Esophagus muscularis mucosa (tissue), 4 donors: ENCODE results near the gene HOXD10.

Experiments used
- EP300 ChIP-seq: sonication (generic); formaldehyde crosslinking; IDR thresholded peaks from one replicate; pipeline ENCODE4 v1.6.1; 2017; ENCODE audit warnings: antibody characterized with exemption
- POLR2A ChIP-seq: fragments of 450-650 bp; IDR thresholded peaks from one replicate; pipeline ENCODE4 v1.6.1; 2017; ENCODE audit warnings: antibody characterized with exemption, moderate library complexity, mild to moderate bottlenecking, low read depth
- POLR2AphosphoS5 ChIP-seq, 2 donors: sonication (generic); formaldehyde crosslinking; IDR thresholded peaks; one replicate each; pipeline ENCODE4 v1.6.1; 2017; ENCODE audit warnings: antibody characterized with exemption in 2 of 2
- TF ChIP-seq, protein P1 (sequence below), 3 experiments: fragments of 200-600 bp in 2 of 3; fragments of 450-650 bp in 1 of 3; sonication (generic) in 2 of 3; IDR thresholded peaks; one replicate each; pipeline ENCODE4 v1.5.1; 2017 to 2019; ENCODE audit warnings: antibody characterized with exemption in 3 of 3, mild to moderate bottlenecking in 2 of 3, moderate library complexity in 1 of 3

DNA sequence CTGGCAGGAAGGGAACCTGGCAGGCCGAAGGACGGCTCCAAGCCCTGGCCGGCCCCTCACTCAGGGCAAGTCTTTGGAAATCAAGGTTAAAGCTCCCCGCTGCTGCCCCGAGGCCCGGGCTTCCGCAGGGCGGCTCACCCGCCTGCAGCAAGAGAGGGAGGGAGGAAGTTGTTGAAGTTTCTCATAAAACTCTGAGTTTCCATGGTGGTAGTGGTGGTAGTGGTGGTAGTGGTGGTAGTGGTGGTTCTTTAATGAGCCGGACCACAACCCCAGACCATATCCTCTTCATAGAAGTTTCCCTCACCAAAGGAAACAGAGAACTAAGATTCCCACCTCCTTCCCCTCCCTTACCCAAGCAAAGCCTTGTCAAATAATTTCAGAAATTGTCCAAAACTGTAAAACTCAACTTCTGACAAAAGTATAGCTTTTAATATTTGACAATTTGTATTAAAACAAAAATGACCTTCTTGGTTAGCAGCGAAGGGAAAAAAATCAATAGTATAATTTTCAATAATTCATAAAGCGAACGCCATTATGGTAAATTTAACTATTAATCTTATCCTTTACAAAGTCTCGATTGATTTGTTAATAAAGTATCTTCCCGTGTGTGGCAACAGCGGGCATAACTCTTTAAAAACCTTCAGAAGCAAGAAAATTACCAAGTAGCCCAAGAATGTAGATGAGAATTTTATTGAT, 1.5 kb upstream of the HOXD10 start:
- TF ChIP-seq, protein P1, sequence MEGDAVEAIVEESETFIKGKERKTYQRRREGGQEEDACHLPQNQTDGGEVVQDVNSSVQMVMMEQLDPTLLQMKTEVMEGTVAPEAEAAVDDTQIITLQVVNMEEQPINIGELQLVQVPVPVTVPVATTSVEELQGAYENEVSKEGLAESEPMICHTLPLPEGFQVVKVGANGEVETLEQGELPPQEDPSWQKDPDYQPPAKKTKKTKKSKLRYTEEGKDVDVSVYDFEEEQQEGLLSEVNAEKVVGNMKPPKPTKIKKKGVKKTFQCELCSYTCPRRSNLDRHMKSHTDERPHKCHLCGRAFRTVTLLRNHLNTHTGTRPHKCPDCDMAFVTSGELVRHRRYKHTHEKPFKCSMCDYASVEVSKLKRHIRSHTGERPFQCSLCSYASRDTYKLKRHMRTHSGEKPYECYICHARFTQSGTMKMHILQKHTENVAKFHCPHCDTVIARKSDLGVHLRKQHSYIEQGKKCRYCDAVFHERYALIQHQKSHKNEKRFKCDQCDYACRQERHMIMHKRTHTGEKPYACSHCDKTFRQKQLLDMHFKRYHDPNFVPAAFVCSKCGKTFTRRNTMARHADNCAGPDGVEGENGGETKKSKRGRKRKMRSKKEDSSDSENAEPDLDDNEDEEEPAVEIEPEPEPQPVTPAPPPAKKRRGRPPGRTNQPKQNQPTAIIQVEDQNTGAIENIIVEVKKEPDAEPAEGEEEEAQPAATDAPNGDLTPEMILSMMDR (IDR thresholded peaks at IDR 0.05) = no peak
- TF ChIP-seq POLR2AphosphoS5 (IDR thresholded peaks at IDR 0.05) (no peak), EP300 (no peak), POLR2A (no peak)
